HepG2 (cell line): ENCODE data around the gene TMEM125. TPM values are rescaled to one million over a fixed set of nuclear protein-coding genes. Genes with fewer than 3 reads are reported as not detected.

Source experiments
- ATAC-seq: fragments of 200-7000 bp; cut with Tn5 transposase; 3 replicates; pipeline ENCODE4 v1.9.1; 2020; ENCODE audit warnings: mild to moderate bottlenecking, moderate library complexity
- BruUV-seq: library from RNA; stranded (reverse); fragments of 400-500 nt; replicated peaks from 2 replicates; lab custom pipeline; 2021; lab: Mats Ljungman, UMichigan
- CTCF ChIA-PET: fragments of 300-600 bp; formaldehyde crosslinking; extraction: SDS; loops from one replicate; lab custom pipeline; 2021; ENCODE audit warnings: low total read pairs, inconsistent platforms, low intra/inter-chr PET ratio; lab: Yijun Ruan, JAX
- POLR2A ChIA-PET: fragments of 350-600 bp; sonication (Branson Sonifier 250); formaldehyde crosslinking; loops from one replicate; lab custom pipeline; 2020; ENCODE audit warnings: antibody characterized with exemption, inconsistent platforms; lab: Yijun Ruan, JAX
- DNase-seq: peaks from one replicate; pipeline ENCODE4 v3.0.0-alpha.2; 2015; ENCODE audit warnings: low spot score
- FAIRE-seq: peaks from 3 replicates; lab custom pipeline; 2011; peaks lifted over from hg19 to GRCh38; lab: Jason Lieb, UNC
- H2AFZ ChIP-seq: one replicate; pipeline ENCODE4 v1.6.1; 2011; ENCODE audit warnings: low read length, inconsistent platforms
- H3K27ac ChIP-seq: fragments of 300-600 bp; 3 replicates; pipeline ENCODE4 v1.8.0; 2011; ENCODE audit warnings: mixed run types, mild to moderate bottlenecking, mixed read lengths, low read length, inconsistent platforms; ENCODE audit not compliant: insufficient read depth; ENCODE audit errors: extremely low read length
- H3K27me3 ChIP-seq, 2 experiments: fragments of 200-600 bp in 1 of 2; 2 replicates in 1 of 2; 3 replicates in 1 of 2; pipeline versions ENCODE4 v1.6.0 to v1.8.0; 2011; ENCODE audit warnings: low read length in 2 of 2, mild to moderate bottlenecking in 2 of 2, moderate library complexity in 2 of 2, inconsistent platforms in 1 of 2; ENCODE audit not compliant: insufficient read depth in 2 of 2, control insufficient read depth in 1 of 2
- H3K36me3 ChIP-seq, 2 experiments: fragments of 200-600 bp in 1 of 2; replicated peaks in 1 of 2; 2 replicates in 1 of 2; 3 replicates in 1 of 2; pipeline versions ENCODE4 v1.5.1 to v1.8.0; 2011; ENCODE audit warnings: low read length in 2 of 2, inconsistent platforms in 1 of 2; ENCODE audit not compliant: insufficient read depth in 2 of 2, control insufficient read depth in 1 of 2
- H3K4me1 ChIP-seq: 2 replicates; pipeline ENCODE4 v1.5.1; 2012; ENCODE audit warnings: low read length, inconsistent platforms; ENCODE audit not compliant: insufficient read depth
- H3K4me2 ChIP-seq: 2 replicates; pipeline ENCODE4 v1.6.0; 2011; ENCODE audit warnings: low read depth, low read length, inconsistent platforms
- H3K4me3 ChIP-seq, 3 experiments: fragments of 200-600 bp in 1 of 3; sonication (generic), shearing (Covaris generic) in 1 of 3; replicated peaks in 1 of 3; 2 replicates each; pipeline ENCODE4 v1.5.1; 2011 to 2016; ENCODE audit warnings: low read length in 3 of 3, inconsistent platforms in 2 of 3, low read depth in 2 of 3, mild to moderate bottlenecking in 2 of 3, control low read depth in 1 of 3, mixed read lengths in 1 of 3; ENCODE audit not compliant: insufficient read depth in 1 of 3
- H3K79me2 ChIP-seq: one replicate; pipeline ENCODE4 v1.6.1; 2011; ENCODE audit warnings: low read length, inconsistent platforms; ENCODE audit not compliant: insufficient read depth
- H3K9ac ChIP-seq: 2 replicates; pipeline ENCODE4 v1.6.0; 2011; ENCODE audit warnings: mild to moderate bottlenecking, low read depth, low read length, inconsistent platforms; ENCODE audit not compliant: insufficient read depth
- H3K9me3 ChIP-seq: 2 replicates; pipeline ENCODE4 v1.5.1; 2012; ENCODE audit warnings: mild to moderate bottlenecking, low read length
- H4K20me1 ChIP-seq: 2 replicates; pipeline ENCODE4 v1.6.0; 2011; ENCODE audit warnings: inconsistent platforms, mild to moderate bottlenecking, low read length, moderate library complexity; ENCODE audit not compliant: insufficient read depth
- EP300 ChIP-seq, 3 experiments: sonication (generic) in 1 of 3; formaldehyde crosslinking in 1 of 3; IDR thresholded peaks; 2 replicates each; pipeline versions ENCODE4 v1.5.1 to v1.6.1; 2011 to 2020; ENCODE audit warnings: low read depth in 2 of 3, low read length in 2 of 3, borderline replicate concordance in 1 of 3, improper control_type of control experiment in 1 of 3, mild to moderate bottlenecking in 1 of 3, missing genetic modification reagents in 1 of 3, moderate library complexity in 1 of 3
- GTF2F1 ChIP-seq: fragments of 150-350 bp; IDR thresholded peaks from 2 replicates; pipeline ENCODE4 v1.6.1; 2014; ENCODE audit warnings: low read length
- HNRNPL ChIP-seq: fragments of 200-400 bp; formaldehyde crosslinking; IDR thresholded peaks from 2 replicates; pipeline ENCODE4 v1.6.1; 2017; ENCODE audit warnings: mild to moderate bottlenecking, low read depth, low read length
- KDM6A ChIP-seq: IDR thresholded peaks from 2 replicates; pipeline ENCODE4 v1.6.1; 2016; ENCODE audit warnings: low read depth
- NFIC ChIP-seq: IDR thresholded peaks from 2 replicates; pipeline ENCODE4 v1.6.1; 2012; ENCODE audit warnings: mild to moderate bottlenecking, low read length, inconsistent platforms
- NRL ChIP-seq: sonication (generic); formaldehyde crosslinking; IDR thresholded peaks from 2 replicates; pipeline ENCODE4 v1.5.0; 2020; ENCODE audit warnings: missing genetic modification reagents, mild to moderate bottlenecking, moderate library complexity, borderline replicate concordance
- SIN3A ChIP-seq: IDR thresholded peaks from 2 replicates; pipeline ENCODE4 v1.6.1; 2011; ENCODE audit warnings: low read depth, mild to moderate bottlenecking, control low read depth, low read length, borderline replicate concordance
- SMAD1 ChIP-seq: sonication (generic); formaldehyde crosslinking; IDR thresholded peaks from 2 replicates; pipeline ENCODE4 v1.4.0; 2020; ENCODE audit warnings: missing genetic modification reagents, low read depth, mild to moderate bottlenecking, borderline replicate concordance
- SRY ChIP-seq: sonication (generic); formaldehyde crosslinking; IDR thresholded peaks from 2 replicates; pipeline ENCODE4 v1.8.0; 2022; ENCODE audit warnings: mild to moderate bottlenecking, missing genetic modification reagents
- ZNF121 ChIP-seq: sonication (generic); formaldehyde crosslinking; IDR thresholded peaks from 2 replicates; pipeline ENCODE4 v1.5.0; 2020; ENCODE audit warnings: mild to moderate bottlenecking, missing genetic modification reagents
- ZNF354B ChIP-seq: sonication (generic); formaldehyde crosslinking; IDR thresholded peaks from 2 replicates; pipeline ENCODE4 v1.8.0; 2022; ENCODE audit warnings: mild to moderate bottlenecking, missing genetic modification reagents
- ZSCAN20 ChIP-seq: sonication (generic); formaldehyde crosslinking; IDR thresholded peaks from 2 replicates; pipeline ENCODE4 v1.4.0; 2020; ENCODE audit warnings: missing genetic modification reagents, mild to moderate bottlenecking, borderline replicate concordance
- WGBS: methylation state at CpG from one replicate; pipeline ENCODE4 v1.1.6; 2017; ENCODE audit warnings: low lambda C conversion rate; 5-methylcytosine and 5-hydroxymethylcytosine counted together
- in situ Hi-C: cut with HindIII; loops from 2 replicates; pipeline ENCODE4 v1.10.0; 2017; ENCODE audit warnings: low pct_unique_long_range_greater_than_20kb; ENCODE audit not compliant: extremely low pct_ligation_motif_present
- intact Hi-C: fragments of 100-400 bp; cut with micrococcal nuclease; formaldehyde crosslinking; loops from one replicate; pipeline ENCODE4 v1.10.0; 2022; ENCODE audit not compliant: unreplicated experiment
- polyA plus RNA-seq, 8 experiments: library from polyadenylated mRNA; depleted of rRNA in 3 of 8; stranded (reverse) in 7 of 8; unstranded in 1 of 8; fragments of >200 nt; fragmentation: Illumina TruSeq in 4 of 8; extraction: Trizol in 4 of 8; gene quantifications; 2 replicates each; pipeline versions ENCODE4 v1.2.1 to v1.2.3, GENCODE V29; 2011 to 2016; ENCODE audit warnings: low read depth in 4 of 8, missing spikeins in 1 of 8, mixed read lengths in 1 of 8; ENCODE audit not compliant: insufficient read depth in 1 of 8
- total RNA-seq, 5 experiments: library from RNA; depleted of rRNA; stranded (reverse); fragments of >200 nt; fragmentation: Illumina TruSeq; extraction: Trizol; gene quantifications; 2 replicates each; pipeline ENCODE4 v1.2.3, GENCODE V29; 2016; ENCODE audit warnings: low read depth in 1 of 5
- TF ChIP-seq, protein P1 (sequence below), 2 experiments: fragments of 450-650 bp in 1 of 2; sonication (generic) in 1 of 2; formaldehyde crosslinking; IDR thresholded peaks; 2 replicates each; pipeline versions ENCODE4 v1.5.0 to v1.8.0; 2020 to 2022; ENCODE audit warnings: mild to moderate bottlenecking in 1 of 2, missing genetic modification reagents in 1 of 2
- TF ChIP-seq, protein P2 (sequence below): IDR thresholded peaks from 2 replicates; pipeline ENCODE4 v1.6.1; 2016; ENCODE audit warnings: control low read depth

Gene TMEM125
- total and polyA plus RNA-seq, 2 of the 13 experiments (the other 11 are each of a cell fraction or from before 2014, with no cell fraction given) = 0.03 TPM; not detected in 1

DNA sequence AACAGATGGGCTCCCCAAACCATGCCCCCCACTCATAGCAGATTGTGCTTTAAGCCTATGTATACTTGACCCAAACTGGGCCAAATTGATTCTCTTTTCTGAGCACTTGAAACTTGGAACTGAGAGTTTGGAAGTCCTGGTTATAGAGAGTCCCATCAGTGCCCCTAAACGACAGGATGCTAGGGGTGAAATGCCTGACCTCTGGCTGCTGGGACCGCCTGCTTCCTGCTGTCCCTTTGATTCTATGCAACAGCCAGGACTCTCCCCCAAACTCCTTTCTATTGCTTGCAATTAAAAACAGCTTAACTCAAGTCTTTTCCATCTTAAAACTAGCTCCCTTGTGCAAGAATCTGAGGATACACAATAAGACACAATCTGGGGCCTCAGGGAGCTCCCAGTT is 10.9 kb downstream of the TMEM125 start:
- Histone ChIP-seq H3K4me2 (no peak overlapping the region), H3K9ac (no peak overlapping the region), H3K4me3 (no peak overlapping the region), H2AFZ (no peak overlapping the region), H3K27me3 (no peaks in the 10 kb centered on the region), H3K4me1 (peaks cover 97% of the 10 kb centered on the region), H3K9me3 (no peaks in the 10 kb centered on the region), H3K79me2 (no peaks in the 10 kb centered on the region), H3K27ac (no peak overlapping the region), H4K20me1 (no peaks in the 10 kb centered on the region)
- CTCF ChIA-PET = no interaction called here
- POLR2A ChIA-PET = interaction anchor here (1.4 kb wide), 1 partner anchor 68 kb away, joined by 7 read pairs; no protein-coding TSS in a partner anchor
- DNase-seq (no peak), ATAC-seq (no peak), FAIRE-seq (no peak)
- BruUV-seq = no TSS peak
- in situ Hi-C loops = no loop called here
- 38% methylated on average over 2 of the region's 2 CpGs for WGBS
- no peak for TF ChIP-seq ZNF121 (CRISPR knock-in tag)
- no peak for TF ChIP-seq NRL
- no peak for TF ChIP-seq EP300 (IDR thresholded peaks at IDR 0.05; ENCODE audit: low read depth in 2 of 2, low read length in 2 of 2)
- TF ChIP-seq EP300 (CRISPR knock-in tag; IDR thresholded peaks at IDR 0.05; ENCODE audit: borderline replicate concordance) = no peak
- TF ChIP-seq, protein P1, sequence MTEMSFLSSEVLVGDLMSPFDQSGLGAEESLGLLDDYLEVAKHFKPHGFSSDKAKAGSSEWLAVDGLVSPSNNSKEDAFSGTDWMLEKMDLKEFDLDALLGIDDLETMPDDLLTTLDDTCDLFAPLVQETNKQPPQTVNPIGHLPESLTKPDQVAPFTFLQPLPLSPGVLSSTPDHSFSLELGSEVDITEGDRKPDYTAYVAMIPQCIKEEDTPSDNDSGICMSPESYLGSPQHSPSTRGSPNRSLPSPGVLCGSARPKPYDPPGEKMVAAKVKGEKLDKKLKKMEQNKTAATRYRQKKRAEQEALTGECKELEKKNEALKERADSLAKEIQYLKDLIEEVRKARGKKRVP (CRISPR knock-in tag; IDR thresholded peaks at IDR 0.05) = no peak
- TF ChIP-seq SRY (CRISPR knock-in tag) = no peak
- TF ChIP-seq ZNF354B (CRISPR knock-in tag) = no peak
- TF ChIP-seq KDM6A (CRISPR knock-in tag) = no peak
- no peak for TF ChIP-seq SMAD1 (CRISPR knock-in tag)
- no peak for TF ChIP-seq GTF2F1
- TF ChIP-seq HNRNPL = no peak
- no peak for TF ChIP-seq ZSCAN20
- TF ChIP-seq, protein P2, sequence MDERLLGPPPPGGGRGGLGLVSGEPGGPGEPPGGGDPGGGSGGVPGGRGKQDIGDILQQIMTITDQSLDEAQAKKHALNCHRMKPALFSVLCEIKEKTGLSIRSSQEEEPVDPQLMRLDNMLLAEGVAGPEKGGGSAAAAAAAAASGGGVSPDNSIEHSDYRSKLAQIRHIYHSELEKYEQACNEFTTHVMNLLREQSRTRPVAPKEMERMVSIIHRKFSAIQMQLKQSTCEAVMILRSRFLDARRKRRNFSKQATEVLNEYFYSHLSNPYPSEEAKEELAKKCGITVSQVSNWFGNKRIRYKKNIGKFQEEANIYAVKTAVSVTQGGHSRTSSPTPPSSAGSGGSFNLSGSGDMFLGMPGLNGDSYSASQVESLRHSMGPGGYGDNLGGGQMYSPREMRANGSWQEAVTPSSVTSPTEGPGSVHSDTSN = no peak
- TF ChIP-seq NFIC = no peak
- TF ChIP-seq SIN3A = no peak
- TF ChIP-seq, all 625 proteins: peak for 0
- H3K36me3 ChIP-seq = no peaks in the 10 kb centered on the region
- intact Hi-C loops = no loop called here
